Measurements from ENCODE around the gene STUM.
"Not testable (repeated sequence)": the region's sequence is repeated elsewhere in the genome, so short reads cannot be mapped to it uniquely, and the experiment has no call there.

Gene STUM

GRCh38 chr1:226635456-226635941, 86.9 kb downstream of the STUM start:
- H3K4me3 ChIP-seq (ENCODE audit: low read depth, low read length): no peak overlapping the region

- no peak overlapping the region for H3K4me3 ChIP-seq (ENCODE audit: low read depth, low read length)
Observed at GRCh38 chr1:226636847-226637096, 88.2 kb downstream of the STUM start.

GRCh38 chr1:226637147-226637935, 88.8 kb downstream of the STUM start:
- H3K4me3 ChIP-seq (ENCODE audit: low read depth, low read length): no peak overlapping the region

GRCh38 chr1:226638001-226638601, 89.5 kb downstream of the STUM start:
- H3K4me3 ChIP-seq (ENCODE audit: low read depth, low read length): no peak overlapping the region

- H3K4me3 ChIP-seq (ENCODE audit: low read depth, low read length): no peak overlapping the region
Observed at GRCh38 chr1:226638608-226639007, 90.0 kb downstream of the STUM start.

- not testable (repeated sequence) for H3K4me3 ChIP-seq (ENCODE audit: low read depth, low read length)
Observed at GRCh38 chr1:226639206-226639605, 90.6 kb downstream of the STUM start.

GRCh38 chr1:226639631-226640061, 91.1 kb downstream of the STUM start:
- no peak overlapping the region for H3K4me3 ChIP-seq (ENCODE audit: low read depth, low read length)

GRCh38 chr1:226640321-226641136, 92.0 kb downstream of the STUM start:
- no peak overlapping the region for H3K4me3 ChIP-seq (ENCODE audit: low read depth, low read length)

- H3K4me3 ChIP-seq (ENCODE audit: low read depth, low read length): no peak overlapping the region
Observed at GRCh38 chr1:226641671-226642231, 93.2 kb downstream of the STUM start.

- no peak overlapping the region for H3K4me3 ChIP-seq (ENCODE audit: low read depth, low read length)
Observed at GRCh38 chr1:226642421-226642820, 93.9 kb downstream of the STUM start.

GRCh38 chr1:226643177-226643576, 94.6 kb downstream of the STUM start:
- no peak overlapping the region for H3K4me3 ChIP-seq (ENCODE audit: low read depth, low read length)

- H3K4me3 ChIP-seq (ENCODE audit: low read depth, low read length): no peak overlapping the region
Observed at GRCh38 chr1:226643611-226644540, 95.3 kb downstream of the STUM start.

- H3K4me3 ChIP-seq (ENCODE audit: low read depth, low read length): no peak overlapping the region
Observed at GRCh38 chr1:226644541-226645176, 96.1 kb downstream of the STUM start.

GRCh38 chr1:226645279-226645976, 96.9 kb downstream of the STUM start:
- H3K4me3 ChIP-seq (ENCODE audit: low read depth, low read length): no peak overlapping the region

GRCh38 chr1:226646026-226646869, 97.7 kb downstream of the STUM start:
- no peak overlapping the region for H3K4me3 ChIP-seq (ENCODE audit: low read depth, low read length)

- H3K4me3 ChIP-seq (ENCODE audit: low read depth, low read length): no peak overlapping the region
Observed at GRCh38 chr1:226646870-226647449, 98.4 kb downstream of the STUM start.

- no peak overlapping the region for H3K4me3 ChIP-seq (ENCODE audit: low read depth, low read length)
Observed at GRCh38 chr1:226647719-226648118, 99.2 kb downstream of the STUM start.

GRCh38 chr1:226648421-226648820, 99.9 kb downstream of the STUM start:
- no peak overlapping the region for H3K4me3 ChIP-seq (ENCODE audit: low read depth, low read length)
